GM21390 (cell line): ENCODE results near the gene MAP3K20.
"Not testable (repeated sequence)": the region's sequence is repeated elsewhere in the genome, so short reads cannot be mapped to it uniquely, and the experiment has no call there.

Source experiments
- ATAC-seq: cut with Tn5 transposase; IDR thresholded peaks from one replicate; pipeline ENCODE4 v1.9.1; 2021; ENCODE audit not compliant: unreplicated experiment

MAP3K20 gene

GRCh38 chr2:173226899-173227698 is 151.5 kb downstream of the MAP3K20 start:
- ATAC-seq = no peak

DNA sequence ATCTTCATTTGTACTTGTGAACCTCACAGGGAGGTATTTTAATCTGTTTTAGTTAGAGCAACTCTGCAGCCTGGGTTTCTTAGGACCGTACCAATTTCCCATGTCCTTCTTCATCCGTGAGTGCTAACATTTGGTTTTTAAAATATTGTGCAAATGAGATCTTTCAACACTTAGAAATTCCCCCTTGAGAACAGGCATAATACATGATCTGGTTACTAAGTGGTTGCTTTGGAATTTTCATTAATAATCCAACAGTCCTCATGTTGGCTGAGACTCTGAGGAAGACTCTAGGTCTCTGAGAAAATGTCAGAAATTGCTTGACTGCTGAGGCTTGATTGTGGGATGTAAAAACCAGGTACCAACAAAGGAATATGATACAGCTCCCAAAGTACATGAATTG is 153.4 kb downstream of the MAP3K20 start:
- ATAC-seq = no peak

GRCh38 chr2:173230181-173230580 is 154.5 kb downstream of the MAP3K20 start:
- ATAC-seq = no peak

- no peak for ATAC-seq
Observed at GRCh38 chr2:173231042-173231441, 155.4 kb downstream of the MAP3K20 start.

DNA sequence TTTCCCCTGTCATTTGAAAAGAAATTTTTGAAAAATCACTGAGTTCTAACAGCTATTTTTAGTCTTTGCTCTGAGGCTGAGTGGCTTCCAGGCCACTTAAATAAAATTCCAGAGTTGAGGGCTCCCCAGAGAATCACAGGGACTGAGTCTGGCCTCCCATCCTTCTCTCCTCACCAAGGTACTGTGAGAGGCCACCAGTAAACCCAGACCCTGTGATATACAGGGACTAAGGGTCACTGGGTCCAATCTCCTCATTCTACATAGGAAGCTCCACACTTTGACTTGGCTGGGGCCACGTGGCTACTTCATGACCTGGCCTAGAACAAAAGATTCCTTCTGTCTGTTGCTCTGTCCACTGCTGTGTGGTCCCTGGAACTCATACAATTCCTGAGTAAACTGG is 155.8 kb downstream of the MAP3K20 start:
- no peak for ATAC-seq

DNA sequence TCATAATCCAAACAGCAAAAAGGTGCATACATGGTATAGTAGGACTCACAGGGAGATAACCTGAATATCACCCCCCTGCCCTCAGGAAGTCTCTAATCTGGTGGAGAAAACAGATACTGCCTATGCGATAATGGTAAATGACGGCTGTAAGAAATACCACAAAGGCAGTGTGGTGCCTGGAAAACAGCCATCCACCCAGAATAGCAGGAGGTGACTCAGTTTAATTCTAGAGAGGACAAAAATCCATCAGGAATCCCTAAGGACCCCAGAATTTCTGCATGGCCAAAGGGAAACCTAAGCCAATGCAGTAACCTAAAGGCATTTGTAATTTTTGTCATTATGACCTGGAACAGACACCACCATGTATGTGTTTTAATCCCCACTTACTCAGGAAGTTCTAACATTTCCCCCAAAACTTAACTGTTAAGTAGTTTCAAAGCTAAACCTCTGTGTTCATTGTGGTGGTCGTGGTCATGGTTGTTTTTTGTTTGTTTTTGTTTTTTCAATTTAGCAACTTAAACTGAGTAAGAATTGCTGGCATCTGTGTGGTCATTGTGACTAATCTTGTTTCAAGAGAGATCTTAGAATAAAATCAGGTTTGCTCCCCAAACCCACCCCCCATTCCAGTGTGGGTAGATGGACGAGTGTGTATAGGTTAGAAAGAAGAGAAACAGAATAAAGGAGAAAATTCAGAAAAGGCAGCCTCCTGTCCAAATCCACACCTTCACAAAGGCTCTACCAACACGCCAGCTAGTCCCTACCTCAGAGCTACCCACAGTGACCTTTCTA is 157.5 kb downstream of the MAP3K20 start:
- ATAC-seq = no peak

DNA sequence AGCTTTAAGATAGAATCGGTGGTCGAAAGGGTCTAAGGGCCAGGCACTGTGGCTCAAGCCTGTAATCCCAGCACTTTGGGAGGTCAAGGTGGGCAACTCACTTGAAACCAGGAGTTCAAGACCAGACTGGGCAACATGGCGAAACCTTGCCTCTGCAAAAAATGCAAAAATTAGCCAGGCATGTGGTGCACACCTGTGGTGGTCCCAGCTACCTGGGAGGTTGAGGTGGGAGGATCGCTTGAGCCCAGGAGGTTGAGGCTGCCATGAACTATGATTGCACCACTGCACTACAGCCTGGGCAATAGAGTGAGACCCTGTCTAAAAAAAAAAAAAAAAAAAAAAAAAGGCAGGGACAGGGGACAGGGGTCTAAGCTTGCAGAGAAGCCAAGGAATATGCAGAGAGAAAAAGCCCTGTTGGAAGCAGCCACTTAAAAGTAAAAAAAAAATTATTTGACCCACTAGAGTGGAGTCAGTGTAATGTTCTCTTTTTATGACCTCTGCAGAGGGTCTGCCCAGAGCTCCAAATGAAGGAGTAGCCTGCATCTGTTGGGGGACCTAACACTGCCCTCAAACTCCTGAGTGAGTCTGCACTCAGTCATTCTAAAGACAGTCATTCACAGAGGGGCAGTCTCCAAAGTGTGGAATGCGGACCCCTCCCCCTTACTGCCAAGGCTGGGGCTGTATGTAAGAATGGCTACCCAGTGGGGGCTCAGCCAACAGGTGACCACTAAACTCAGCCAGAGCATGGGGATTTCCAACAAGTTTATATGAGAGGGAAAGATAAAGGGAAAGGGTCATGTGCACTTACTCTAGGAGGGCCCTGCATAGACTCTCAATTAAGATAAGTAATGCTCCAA is 160.5 kb downstream of the MAP3K20 start:
- no peak for ATAC-seq

DNA sequence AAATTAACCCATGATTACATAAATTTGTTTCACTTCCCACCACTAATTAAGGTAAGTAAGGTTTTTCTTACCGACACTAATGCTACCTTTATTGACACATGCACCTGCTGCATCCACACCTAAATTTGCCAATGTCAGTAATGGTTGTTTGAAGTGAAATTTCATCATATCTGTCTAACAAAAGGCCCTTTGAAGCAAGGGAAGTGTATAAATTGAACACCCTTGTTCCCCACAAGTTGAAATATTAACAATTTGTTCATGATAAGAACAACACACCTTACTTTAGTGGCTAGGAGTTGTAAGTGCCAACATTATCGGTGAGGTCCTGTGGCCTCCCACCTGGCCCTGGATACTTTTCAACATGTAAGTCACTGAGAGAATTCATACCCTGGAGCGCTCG is 162.7 kb downstream of the MAP3K20 start:
- no peak for ATAC-seq

GRCh38 chr2:173238831-173239230 is 163.2 kb downstream of the MAP3K20 start:
- no peak for ATAC-seq

DNA sequence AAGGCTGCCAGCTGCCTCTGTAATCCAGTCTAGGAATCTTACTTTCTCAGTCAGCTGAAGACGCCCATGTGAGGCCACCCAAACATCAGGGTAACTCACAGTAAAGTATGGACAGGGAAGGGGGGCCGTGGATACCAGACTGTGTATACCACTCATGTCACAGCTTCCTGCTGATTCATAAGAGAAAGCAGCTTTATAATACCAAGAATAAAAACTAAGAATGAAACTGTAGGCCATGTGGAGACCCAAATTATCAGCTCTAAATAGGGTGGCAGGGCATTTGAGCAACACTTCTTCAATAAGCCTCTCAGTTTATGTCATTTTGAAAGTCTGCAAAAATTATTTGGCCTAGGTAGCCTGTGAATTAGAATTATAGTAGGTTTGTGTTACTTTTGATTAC is 164.0 kb downstream of the MAP3K20 start:
- peak; percentile 99 for ATAC-seq

DNA sequence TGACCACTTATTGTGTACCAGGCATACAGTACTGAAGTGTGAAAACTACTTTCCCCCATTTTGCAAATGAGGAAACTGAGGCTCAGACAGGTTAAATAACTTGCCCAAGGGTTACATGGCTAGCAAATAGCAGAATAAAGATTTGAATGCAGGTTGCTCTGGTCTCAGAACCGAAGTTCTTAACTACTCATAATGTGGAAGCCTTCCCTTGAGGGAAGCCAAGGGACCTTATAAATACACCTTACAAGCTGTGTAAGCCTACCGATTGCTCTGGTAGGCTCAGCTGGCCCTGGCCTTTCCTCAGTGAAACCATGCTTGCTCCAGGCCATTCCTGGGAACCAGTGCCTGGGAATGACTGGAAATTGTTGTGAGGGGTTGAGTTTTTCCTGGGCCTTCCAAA is 164.4 kb downstream of the MAP3K20 start:
- ATAC-seq = peak; percentile 27

- ATAC-seq = no peak
Observed at GRCh38 chr2:173241643-173242042, 166.0 kb downstream of the MAP3K20 start.

- no peak for ATAC-seq
Observed at GRCh38 chr2:173247156-173247555, 171.5 kb downstream of the MAP3K20 start.

GRCh38 chr2:173248381-173248780 is 172.7 kb downstream of the MAP3K20 start:
- no peak for ATAC-seq

GRCh38 chr2:173249661-173250641 is 174.3 kb downstream of the MAP3K20 start:
- ATAC-seq = no peak

DNA sequence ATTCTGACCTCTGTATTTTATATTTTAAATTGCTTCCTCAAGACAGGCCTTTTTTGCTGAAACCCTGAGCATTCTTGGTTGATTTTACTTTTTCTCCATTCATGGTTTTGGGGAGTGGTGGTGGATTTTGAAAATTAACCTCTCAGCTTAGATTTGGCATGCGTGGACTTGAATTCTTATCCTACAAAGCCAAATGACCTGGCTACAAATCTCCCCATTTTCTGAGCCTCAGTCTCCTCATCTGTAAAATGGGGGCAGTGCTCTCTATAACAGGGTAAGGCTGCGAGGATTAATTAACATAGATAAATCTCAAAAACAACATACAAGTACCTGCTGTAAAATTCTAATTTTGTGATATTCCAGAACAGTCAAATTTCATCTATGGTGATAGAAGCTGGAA is 175.6 kb downstream of the MAP3K20 start:
- no peak for ATAC-seq

DNA sequence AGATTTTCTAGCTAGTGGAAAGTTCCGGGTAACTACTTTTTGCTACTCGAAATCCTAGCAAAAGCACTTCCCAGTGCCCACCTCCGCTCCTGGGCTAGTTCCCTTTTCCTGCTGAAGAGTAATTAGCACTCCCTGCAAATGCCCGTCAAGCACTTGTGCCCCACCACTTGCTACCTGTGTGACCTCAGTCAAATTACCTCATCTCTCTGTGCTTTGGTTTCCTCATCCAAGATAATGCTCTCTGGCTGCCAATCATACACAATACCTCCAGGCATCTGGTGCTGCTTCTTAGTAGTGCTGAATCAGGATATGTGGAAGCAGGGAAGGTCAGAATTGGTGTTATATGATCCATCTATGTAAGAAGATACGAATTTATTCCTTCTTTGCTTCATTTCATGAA is 176.9 kb downstream of the MAP3K20 start:
- ATAC-seq = no peak

- ATAC-seq = no peak
Observed at GRCh38 chr2:173254659-173255058, 179.0 kb downstream of the MAP3K20 start.

DNA sequence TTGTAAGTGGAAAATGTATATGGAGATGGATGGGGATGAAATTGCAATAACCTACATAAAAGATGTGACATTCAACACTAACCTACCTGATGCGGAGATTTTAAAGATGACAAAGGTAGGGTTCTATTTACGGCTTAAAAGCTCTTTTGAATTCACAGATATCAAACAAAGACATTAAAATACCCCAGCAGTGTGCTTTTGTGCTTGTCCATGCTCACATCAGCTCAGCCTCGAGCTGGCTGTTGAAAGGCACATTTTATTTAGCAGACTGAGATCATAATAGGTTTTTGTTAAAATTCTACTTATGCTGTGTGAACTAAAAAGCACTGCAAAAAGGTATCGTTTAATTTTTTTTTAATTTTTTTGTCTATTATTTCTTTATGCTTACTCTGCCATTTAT is 183.1 kb downstream of the MAP3K20 start:
- ATAC-seq = no peak

GRCh38 chr2:173262356-173262755 is 186.7 kb downstream of the MAP3K20 start:
- ATAC-seq = not testable (repeated sequence)
